RWPE2 (cell line): ENCODE results near the gene CLASP2.

Source experiments
- ATAC-seq: fragments of 200-7000 bp; cut with Tn5 transposase; 3 replicates; pipeline ENCODE4 v1.9.1; 2021; ENCODE audit warnings: low read depth
- DNase-seq: peaks from one replicate; pipeline ENCODE4 v3.0.0-alpha.2; 2020; ENCODE audit warnings: low spot score
- H3K27ac ChIP-seq: fragments of 450-650 bp; 2 replicates; pipeline ENCODE4 v1.5.1; 2017; ENCODE audit warnings: mild to moderate bottlenecking; ENCODE audit not compliant: poor library complexity, severe bottlenecking
- H3K27me3 ChIP-seq: fragments of 250-450 bp; sonication (Bioruptor Pico); 2 replicates; pipeline ENCODE4 v1.5.1; 2021; ENCODE audit warnings: mild to moderate bottlenecking, moderate library complexity; ENCODE audit not compliant: insufficient read depth, poor library complexity, severe bottlenecking
- H3K36me3 ChIP-seq: fragments of 250-450 bp; sonication (Bioruptor Pico); 2 replicates; pipeline ENCODE4 v1.5.1; 2020; ENCODE audit warnings: low read depth, mild to moderate bottlenecking, moderate library complexity
- H3K4me1 ChIP-seq: fragments of 250-450 bp; sonication (Bioruptor Pico); 2 replicates; pipeline ENCODE4 v1.5.1; 2021; ENCODE audit warnings: mild to moderate bottlenecking, moderate library complexity; ENCODE audit not compliant: insufficient read depth, poor library complexity, severe bottlenecking
- H3K4me3 ChIP-seq: fragments of 250-450 bp; sonication (Bioruptor Pico); 2 replicates; pipeline ENCODE4 v1.5.1; 2021; ENCODE audit warnings: mild to moderate bottlenecking, moderate library complexity; ENCODE audit not compliant: severe bottlenecking
- H3K9me3 ChIP-seq: fragments of 250-450 bp; sonication (Bioruptor Pico); 2 replicates; pipeline ENCODE4 v1.5.1; 2021; ENCODE audit warnings: mild to moderate bottlenecking, moderate library complexity; ENCODE audit not compliant: severe bottlenecking
- CTCF ChIP-seq: fragments of 450-650 bp; IDR thresholded peaks from one replicate; pipeline ENCODE4 v1.5.1; 2017; ENCODE audit warnings: mild to moderate bottlenecking, moderate library complexity; ENCODE audit not compliant: poor library complexity, severe bottlenecking

CLASP2 gene

DNA sequence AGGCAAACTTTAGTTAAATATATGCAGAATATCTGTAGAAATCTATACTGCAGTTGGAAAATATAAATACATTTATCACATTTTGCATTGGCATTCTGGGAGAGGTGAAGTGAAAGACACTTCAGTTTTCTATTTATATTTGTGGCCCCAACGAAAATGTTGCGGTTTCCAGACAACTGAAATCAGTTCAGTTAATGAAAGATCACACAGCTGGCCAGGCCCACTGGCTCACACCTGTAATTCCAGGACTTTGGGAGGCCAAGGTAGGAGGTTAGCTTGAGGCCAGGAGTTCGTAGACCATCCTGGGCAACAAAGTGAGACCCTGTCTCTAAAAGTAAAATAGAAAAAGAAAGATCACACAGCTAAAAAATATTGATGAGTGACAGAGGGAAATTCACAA, 11.9 kb upstream of the CLASP2 start:
- ATAC-seq (no peak), DNase-seq (no peak)
- Histone ChIP-seq H3K9me3 (no peaks in the 10 kb centered on the region), H3K36me3 (no peaks in the 10 kb centered on the region), H3K4me3 (no peak overlapping the region), H3K4me1 (no peaks in the 10 kb centered on the region), H3K27ac (no peak overlapping the region), H3K27me3 (no peaks in the 10 kb centered on the region)
- no peak for TF ChIP-seq CTCF

- no peak for ATAC-seq
- H3K9me3 ChIP-seq: no peaks in the 10 kb centered on the region
- no peak overlapping the region for H3K27ac ChIP-seq
- no peaks in the 10 kb centered on the region for H3K27me3 ChIP-seq
- no peaks in the 10 kb centered on the region for H3K36me3 ChIP-seq
- no peak overlapping the region for H3K4me3 ChIP-seq
- no peak for TF ChIP-seq CTCF
- no peaks in the 10 kb centered on the region for H3K4me1 ChIP-seq
- no peak for DNase-seq
Measured at GRCh38 chr3:33724256-33724655, 6.2 kb upstream of the CLASP2 start.

GRCh38 chr3:33722626-33723370, 4.7 kb upstream of the CLASP2 start:
- DNase-seq: no peak
- no peaks in the 10 kb centered on the region for H3K36me3 ChIP-seq
- no peak overlapping the region for H3K27ac ChIP-seq
- H3K4me1 ChIP-seq: peaks cover 5% of the 10 kb centered on the region
- ATAC-seq: no peak
- no peaks in the 10 kb centered on the region for H3K27me3 ChIP-seq
- no peak for TF ChIP-seq CTCF
- H3K4me3 ChIP-seq: no peak overlapping the region
- H3K9me3 ChIP-seq: no peaks in the 10 kb centered on the region

- H3K27ac ChIP-seq: no peak overlapping the region
- no peaks in the 10 kb centered on the region for H3K27me3 ChIP-seq
- H3K4me3 ChIP-seq: no peak overlapping the region
- peaks cover 5% of the 10 kb centered on the region for H3K4me1 ChIP-seq
- no peaks in the 10 kb centered on the region for H3K9me3 ChIP-seq
- no peak for DNase-seq
- no peaks in the 10 kb centered on the region for H3K36me3 ChIP-seq
- no peak for TF ChIP-seq CTCF
- no peak for ATAC-seq
Measured at GRCh38 chr3:33722191-33722590, 4.1 kb upstream of the CLASP2 start.

GRCh38 chr3:33718595-33718907, 497 bp upstream of the CLASP2 start:
- no peak for TF ChIP-seq CTCF
- Histone ChIP-seq H3K4me3 (peak overlapping the region; percentile 92), H3K27ac (peak overlapping the region; percentile 58)

More at GRCh38 chr3:33718595-33718907, 497 bp upstream of the CLASP2 start:
- Histone ChIP-seq H3K36me3 (peaks cover 4% of the 10 kb centered on the region; the same call in 1 of the 2 replicates), H3K4me1 (peaks cover 9% of the 10 kb centered on the region), H3K9me3 (no peaks in the 10 kb centered on the region), H3K27me3 (no peaks in the 10 kb centered on the region)
- no peak for DNase-seq
- ATAC-seq: no peak
